K562 (cell line): ENCODE results near the gene TAAR9. TPM values are rescaled to one million over a fixed set of nuclear protein-coding genes. Genes with fewer than 3 reads are reported as not detected.

Experiments used
- polyA plus RNA-seq, 8 experiments: library from polyadenylated mRNA; depleted of rRNA in 4 of 8; stranded (reverse) in 5 of 8; unstranded in 3 of 8; fragments of >200 nt; fragmentation: Nextera tagmentation in 2 of 8; fragmentation: Illumina TruSeq in 1 of 8; extraction: Ambion mirVana in 2 of 8; extraction: Trizol in 1 of 8; gene quantifications; 2 replicates each; pipeline versions ENCODE4 v1.2.1 to v1.2.3, GENCODE V29; 2011 to 2014; ENCODE audit warnings: inconsistent platforms in 1 of 8, missing spikeins in 1 of 8
- small RNA-seq: library from RNA; depleted of rRNA; stranded (forward); fragments of <200 nt; gene quantifications from one replicate; pipeline ENCODE3, GENCODE V24; 2014
- total RNA-seq, 7 experiments: library from RNA; depleted of rRNA in 6 of 7; stranded (reverse); fragments of >200 nt in 6 of 7; fragmentation: Illumina TruSeq in 2 of 7; extraction: Trizol in 2 of 7; gene quantifications; 2 replicates each; pipeline versions ENCODE4 v1.2.1 to v1.2.3, GENCODE V29; 2011 to 2021; ENCODE audit warnings: low replicate concordance in 1 of 7

TAAR9 gene
- total and polyA plus RNA-seq, 9 of the 15 experiments (the other 6 are each of a cell fraction or from before 2014, with no cell fraction given): not detected

Small RNA genes within 50 kb of the gene (small RNA-seq; reads per million reads assigned to genes)
- gene TAAR7P: not detected

Other genes with a start within 250 kb of the TAAR9 start
Only the 7 nearest of the 9 such genes appear.
- not detected in 2 replicates for gene MOXD1, start 136.8 kb upstream of the TAAR9 start, total RNA-seq (2014; rRNA removed)
- gene MOXD1, start 136.8 kb upstream of the TAAR9 start, total RNA-seq (2014; rRNA removed; fragmentation: Illumina TruSeq; extraction: Trizol): not detected in 2 replicates
- not detected in 2 replicates for gene MOXD1, start 136.8 kb upstream of the TAAR9 start, total RNA-seq (2015; rRNA removed; fragmentation: Illumina TruSeq; extraction: Trizol)
- 0.04 TPM in 1 of 2 replicates, not detected in the other for gene MOXD1, start 136.8 kb upstream of the TAAR9 start, total RNA-seq (2021)
- not detected in 2 replicates for gene MOXD1, start 136.8 kb upstream of the TAAR9 start, polyA plus RNA-seq (2011; rRNA removed)
- gene MOXD1, start 136.8 kb upstream of the TAAR9 start, polyA plus RNA-seq (2014; fragmentation: Illumina TruSeq; extraction: Trizol): not detected in 2 replicates
- not detected for gene MOXD1, start 136.8 kb upstream of the TAAR9 start, polyA plus RNA-seq (2014; fragmentation: Nextera tagmentation; extraction: Ambion mirVana)
- not detected in 2 replicates for gene MOXD1, start 136.8 kb upstream of the TAAR9 start, polyA plus RNA-seq (2014; rRNA removed)
- 15.5 and 22.5 TPM in 2 replicates for gene STX7, start 25.2 kb upstream of the TAAR9 start, total RNA-seq (2014; rRNA removed)
- gene STX7, start 25.2 kb upstream of the TAAR9 start, total RNA-seq (2014; rRNA removed; fragmentation: Illumina TruSeq; extraction: Trizol): 26.7 and 29.4 TPM in 2 replicates
- gene STX7, start 25.2 kb upstream of the TAAR9 start, total RNA-seq (2015; rRNA removed; fragmentation: Illumina TruSeq; extraction: Trizol): 24.5 and 30.3 TPM in 2 replicates
- 24.8 and 25.3 TPM in 2 replicates for gene STX7, start 25.2 kb upstream of the TAAR9 start, total RNA-seq (2021)
- gene STX7, start 25.2 kb upstream of the TAAR9 start, polyA plus RNA-seq (2011; rRNA removed): 29.0 and 34.4 TPM in 2 replicates
- gene STX7, start 25.2 kb upstream of the TAAR9 start, polyA plus RNA-seq (2014; fragmentation: Illumina TruSeq; extraction: Trizol): 26.9 and 28.4 TPM in 2 replicates
- gene STX7, start 25.2 kb upstream of the TAAR9 start, polyA plus RNA-seq (2014; fragmentation: Nextera tagmentation; extraction: Ambion mirVana): 10 to 100 TPM; 13.0 to 14.6 TPM
- 15.0 and 15.6 TPM in 2 replicates for gene STX7, start 25.2 kb upstream of the TAAR9 start, polyA plus RNA-seq (2014; rRNA removed)
- not detected in 2 replicates for gene TAAR8, start 14.4 kb downstream of the TAAR9 start, total RNA-seq (2014; rRNA removed)
- not detected in 2 replicates for gene TAAR8, start 14.4 kb downstream of the TAAR9 start, total RNA-seq (2014; rRNA removed; fragmentation: Illumina TruSeq; extraction: Trizol)
- not detected in 2 replicates for gene TAAR8, start 14.4 kb downstream of the TAAR9 start, total RNA-seq (2015; rRNA removed; fragmentation: Illumina TruSeq; extraction: Trizol)
- not detected in 2 replicates for gene TAAR8, start 14.4 kb downstream of the TAAR9 start, total RNA-seq (2021)
- not detected in 2 replicates for gene TAAR8, start 14.4 kb downstream of the TAAR9 start, polyA plus RNA-seq (2011; rRNA removed)
- not detected in 2 replicates for gene TAAR8, start 14.4 kb downstream of the TAAR9 start, polyA plus RNA-seq (2014; fragmentation: Illumina TruSeq; extraction: Trizol)
- gene TAAR8, start 14.4 kb downstream of the TAAR9 start, polyA plus RNA-seq (2014; fragmentation: Nextera tagmentation; extraction: Ambion mirVana): not detected
- gene TAAR8, start 14.4 kb downstream of the TAAR9 start, polyA plus RNA-seq (2014; rRNA removed): not detected in 2 replicates
- not detected in 2 replicates for gene TAAR6, start 32.0 kb downstream of the TAAR9 start, total RNA-seq (2014; rRNA removed)
- not detected in 2 replicates for gene TAAR6, start 32.0 kb downstream of the TAAR9 start, total RNA-seq (2014; rRNA removed; fragmentation: Illumina TruSeq; extraction: Trizol)
- gene TAAR6, start 32.0 kb downstream of the TAAR9 start, total RNA-seq (2015; rRNA removed; fragmentation: Illumina TruSeq; extraction: Trizol): not detected in 2 replicates
- not detected in 2 replicates for gene TAAR6, start 32.0 kb downstream of the TAAR9 start, total RNA-seq (2021)
- not detected in 2 replicates for gene TAAR6, start 32.0 kb downstream of the TAAR9 start, polyA plus RNA-seq (2011; rRNA removed)
- not detected in 2 replicates for gene TAAR6, start 32.0 kb downstream of the TAAR9 start, polyA plus RNA-seq (2014; fragmentation: Illumina TruSeq; extraction: Trizol)
- not detected for gene TAAR6, start 32.0 kb downstream of the TAAR9 start, polyA plus RNA-seq (2014; fragmentation: Nextera tagmentation; extraction: Ambion mirVana)
- not detected in 2 replicates for gene TAAR6, start 32.0 kb downstream of the TAAR9 start, polyA plus RNA-seq (2014; rRNA removed)
- gene TAAR5, start 51.5 kb downstream of the TAAR9 start, total RNA-seq (2014; rRNA removed): not detected in 2 replicates
- not detected in 2 replicates for gene TAAR5, start 51.5 kb downstream of the TAAR9 start, total RNA-seq (2014; rRNA removed; fragmentation: Illumina TruSeq; extraction: Trizol)
- gene TAAR5, start 51.5 kb downstream of the TAAR9 start, total RNA-seq (2015; rRNA removed; fragmentation: Illumina TruSeq; extraction: Trizol): not detected in 2 replicates
- gene TAAR5, start 51.5 kb downstream of the TAAR9 start, total RNA-seq (2021): not detected in 2 replicates
- not detected in 2 replicates for gene TAAR5, start 51.5 kb downstream of the TAAR9 start, polyA plus RNA-seq (2011; rRNA removed)
- not detected in 2 replicates for gene TAAR5, start 51.5 kb downstream of the TAAR9 start, polyA plus RNA-seq (2014; fragmentation: Illumina TruSeq; extraction: Trizol)
- gene TAAR5, start 51.5 kb downstream of the TAAR9 start, polyA plus RNA-seq (2014; fragmentation: Nextera tagmentation; extraction: Ambion mirVana): not detected
- not detected in 2 replicates for gene TAAR5, start 51.5 kb downstream of the TAAR9 start, polyA plus RNA-seq (2014; rRNA removed)
- gene TAAR2, start 86.0 kb downstream of the TAAR9 start, total RNA-seq (2014; rRNA removed): not detected in 2 replicates
- not detected in 2 replicates for gene TAAR2, start 86.0 kb downstream of the TAAR9 start, total RNA-seq (2014; rRNA removed; fragmentation: Illumina TruSeq; extraction: Trizol)
- not detected in 2 replicates for gene TAAR2, start 86.0 kb downstream of the TAAR9 start, total RNA-seq (2015; rRNA removed; fragmentation: Illumina TruSeq; extraction: Trizol)
- gene TAAR2, start 86.0 kb downstream of the TAAR9 start, total RNA-seq (2021): not detected in 2 replicates
- not detected in 2 replicates for gene TAAR2, start 86.0 kb downstream of the TAAR9 start, polyA plus RNA-seq (2011; rRNA removed)
- not detected in 2 replicates for gene TAAR2, start 86.0 kb downstream of the TAAR9 start, polyA plus RNA-seq (2014; fragmentation: Illumina TruSeq; extraction: Trizol)
- gene TAAR2, start 86.0 kb downstream of the TAAR9 start, polyA plus RNA-seq (2014; fragmentation: Nextera tagmentation; extraction: Ambion mirVana): not detected
- gene TAAR2, start 86.0 kb downstream of the TAAR9 start, polyA plus RNA-seq (2014; rRNA removed): not detected in 2 replicates
- gene TAAR1, start 120.9 kb downstream of the TAAR9 start, total RNA-seq (2014; rRNA removed): not detected in 2 replicates
- gene TAAR1, start 120.9 kb downstream of the TAAR9 start, total RNA-seq (2014; rRNA removed; fragmentation: Illumina TruSeq; extraction: Trizol): not detected in 2 replicates
- not detected in 2 replicates for gene TAAR1, start 120.9 kb downstream of the TAAR9 start, total RNA-seq (2015; rRNA removed; fragmentation: Illumina TruSeq; extraction: Trizol)
- gene TAAR1, start 120.9 kb downstream of the TAAR9 start, total RNA-seq (2021): not detected in 2 replicates
- gene TAAR1, start 120.9 kb downstream of the TAAR9 start, polyA plus RNA-seq (2011; rRNA removed): not detected in 2 replicates
- not detected in 2 replicates for gene TAAR1, start 120.9 kb downstream of the TAAR9 start, polyA plus RNA-seq (2014; fragmentation: Illumina TruSeq; extraction: Trizol)
- not detected for gene TAAR1, start 120.9 kb downstream of the TAAR9 start, polyA plus RNA-seq (2014; fragmentation: Nextera tagmentation; extraction: Ambion mirVana)
- not detected in 2 replicates for gene TAAR1, start 120.9 kb downstream of the TAAR9 start, polyA plus RNA-seq (2014; rRNA removed)